Spleen (tissue), 7 donors: ENCODE data around the gene RPTOR.

Experiments used
- CTCF ChIP-seq, 11 experiments: fragments of 200-600 bp in 7 of 11; fragments of 450-650 bp in 4 of 11; sonication (generic) in 4 of 11; IDR thresholded peaks in 8 of 11; conservative IDR thresholded peaks in 3 of 11; 1 replicate in 7 of 11; 2 replicates in 4 of 11; pipeline versions ENCODE4 v1.4.0 to v1.8.0; 2016 to 2021; ENCODE audit warnings: antibody characterized with exemption in 11 of 11, inconsistent platforms in 4 of 11, mild to moderate bottlenecking in 1 of 11
- POLR2A ChIP-seq, 3 donors: fragments of 450-650 bp; IDR thresholded peaks; one replicate each; pipeline ENCODE4 v1.5.1; 2017; ENCODE audit warnings: antibody characterized with exemption in 3 of 3, mild to moderate bottlenecking in 1 of 3
- POLR2AphosphoS5 ChIP-seq, 3 donors: sonication (generic); formaldehyde crosslinking; IDR thresholded peaks; one replicate each; pipeline ENCODE4 v1.5.1; 2017; ENCODE audit warnings: antibody characterized with exemption in 3 of 3
- donor health status: DM: no; HTN: no; CAD: no; lungs with moderate emphysema.
- donor health status: DM: no; HTN: no; CAD: no.
- donor health status: DM: no; HTN: no; CAD: no.

- TF ChIP-seq CTCF (IDR thresholded peaks at IDR 0.05 in 8 of 11, conservative IDR thresholded peaks at IDR 0.05 in 3 of 11) (no peak), POLR2AphosphoS5 (IDR thresholded peaks at IDR 0.05) (no peak), POLR2A (IDR thresholded peaks at IDR 0.05) (no peak)
Measured at GRCh38 chr17:80591788-80592187, 47.1 kb downstream of the RPTOR start.
